ENCODE results near the gene PAX2. TPM values are rescaled to one million over a fixed set of nuclear protein-coding genes. Genes with fewer than 3 reads are reported as not detected.
A peak's percentile ranks its signal among the peaks of the same experiment; 100 is the strongest.

PAX2 gene
- total and polyA plus RNA-seq, 4 donors: not detected

- Histone ChIP-seq H3K27me3 (ENCODE audit: control insufficient read depth in 4 of 4, insufficient read depth in 4 of 4, low read length in 3 of 4) (peaks cover 3 to 25% (median 14%) of the 10 kb centered on the region in 4 donors), H3K27ac (ENCODE audit: low read depth in 1 of 2, low read length in 2 of 2) (no peak overlapping the region), H3K9ac (ENCODE audit: low read depth in 1 of 2, low read length in 2 of 2) (no peak overlapping the region), H3K9me3 (ENCODE audit: control insufficient read depth in 4 of 4, low read length in 3 of 4) (no peaks in the 10 kb centered on the region), H3K4me1 (ENCODE audit: control insufficient read depth in 4 of 4, insufficient read depth in 4 of 4, low read length in 3 of 4) (peaks cover 11 to 19% (median 17%) of the 10 kb centered on the region in 4 donors), H3K4me3 (ENCODE audit: low read depth in 1 of 3, low read length in 3 of 3) (peak overlapping the region in 2 of 3 donors; percentile 22 to 45), H3K36me3 (ENCODE audit: control insufficient read depth in 4 of 4, insufficient read depth in 3 of 4, low read depth in 1 of 4, low read length in 3 of 4) (no peaks in the 10 kb centered on the region)
- 4% methylated on average over 68 of the region's 68 CpGs for WGBS
- TF ChIP-seq, protein P1, sequence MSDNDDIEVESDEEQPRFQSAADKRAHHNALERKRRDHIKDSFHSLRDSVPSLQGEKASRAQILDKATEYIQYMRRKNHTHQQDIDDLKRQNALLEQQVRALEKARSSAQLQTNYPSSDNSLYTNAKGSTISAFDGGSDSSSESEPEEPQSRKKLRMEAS (IDR thresholded peaks at IDR 0.05): no peak
- no peak for TF ChIP-seq FOXA1 (IDR thresholded peaks at IDR 0.05)
- no peak for TF ChIP-seq REST (IDR thresholded peaks at IDR 0.05)
- no peak for TF ChIP-seq EGR1 (IDR thresholded peaks at IDR 0.05; ENCODE audit: low read depth in 2 of 2)
- TF ChIP-seq TAF1 (conservative IDR thresholded peaks at IDR 0.05): no peak
- no peak for TF ChIP-seq YY1 (IDR thresholded peaks at IDR 0.05)
- no peak for TF ChIP-seq GABPA (IDR thresholded peaks at IDR 0.05 in 1 of 2, conservative IDR thresholded peaks at IDR 0.05 in 1 of 2)
- TF ChIP-seq RAD21 (IDR thresholded peaks at IDR 0.05): no peak
- TF ChIP-seq NR2F2 (IDR thresholded peaks at IDR 0.05): no peak
- no peak for TF ChIP-seq HNF4G (IDR thresholded peaks at IDR 0.05)
- TF ChIP-seq JUND (IDR thresholded peaks at IDR 0.05): no peak
- TF ChIP-seq SP1 (IDR thresholded peaks at IDR 0.05): no peak
- TF ChIP-seq, protein P2, sequence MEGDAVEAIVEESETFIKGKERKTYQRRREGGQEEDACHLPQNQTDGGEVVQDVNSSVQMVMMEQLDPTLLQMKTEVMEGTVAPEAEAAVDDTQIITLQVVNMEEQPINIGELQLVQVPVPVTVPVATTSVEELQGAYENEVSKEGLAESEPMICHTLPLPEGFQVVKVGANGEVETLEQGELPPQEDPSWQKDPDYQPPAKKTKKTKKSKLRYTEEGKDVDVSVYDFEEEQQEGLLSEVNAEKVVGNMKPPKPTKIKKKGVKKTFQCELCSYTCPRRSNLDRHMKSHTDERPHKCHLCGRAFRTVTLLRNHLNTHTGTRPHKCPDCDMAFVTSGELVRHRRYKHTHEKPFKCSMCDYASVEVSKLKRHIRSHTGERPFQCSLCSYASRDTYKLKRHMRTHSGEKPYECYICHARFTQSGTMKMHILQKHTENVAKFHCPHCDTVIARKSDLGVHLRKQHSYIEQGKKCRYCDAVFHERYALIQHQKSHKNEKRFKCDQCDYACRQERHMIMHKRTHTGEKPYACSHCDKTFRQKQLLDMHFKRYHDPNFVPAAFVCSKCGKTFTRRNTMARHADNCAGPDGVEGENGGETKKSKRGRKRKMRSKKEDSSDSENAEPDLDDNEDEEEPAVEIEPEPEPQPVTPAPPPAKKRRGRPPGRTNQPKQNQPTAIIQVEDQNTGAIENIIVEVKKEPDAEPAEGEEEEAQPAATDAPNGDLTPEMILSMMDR (IDR thresholded peaks at IDR 0.05; ENCODE audit: low read depth, low read length, missing input control): no peak
- no peak for TF ChIP-seq FOXA2 (IDR thresholded peaks at IDR 0.05)
- TF ChIP-seq RXRA (IDR thresholded peaks at IDR 0.05): no peak
- TF ChIP-seq ATF3 (IDR thresholded peaks at IDR 0.05): no peak
- TF ChIP-seq, protein P3, sequence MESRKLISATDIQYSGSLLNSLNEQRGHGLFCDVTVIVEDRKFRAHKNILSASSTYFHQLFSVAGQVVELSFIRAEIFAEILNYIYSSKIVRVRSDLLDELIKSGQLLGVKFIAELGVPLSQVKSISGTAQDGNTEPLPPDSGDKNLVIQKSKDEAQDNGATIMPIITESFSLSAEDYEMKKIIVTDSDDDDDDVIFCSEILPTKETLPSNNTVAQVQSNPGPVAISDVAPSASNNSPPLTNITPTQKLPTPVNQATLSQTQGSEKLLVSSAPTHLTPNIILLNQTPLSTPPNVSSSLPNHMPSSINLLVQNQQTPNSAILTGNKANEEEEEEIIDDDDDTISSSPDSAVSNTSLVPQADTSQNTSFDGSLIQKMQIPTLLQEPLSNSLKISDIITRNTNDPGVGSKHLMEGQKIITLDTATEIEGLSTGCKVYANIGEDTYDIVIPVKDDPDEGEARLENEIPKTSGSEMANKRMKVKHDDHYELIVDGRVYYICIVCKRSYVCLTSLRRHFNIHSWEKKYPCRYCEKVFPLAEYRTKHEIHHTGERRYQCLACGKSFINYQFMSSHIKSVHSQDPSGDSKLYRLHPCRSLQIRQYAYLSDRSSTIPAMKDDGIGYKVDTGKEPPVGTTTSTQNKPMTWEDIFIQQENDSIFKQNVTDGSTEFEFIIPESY (IDR thresholded peaks at IDR 0.05): no peak
- no peak for TF ChIP-seq HNF4A (conservative IDR thresholded peaks at IDR 0.05)
- no peak for DNase-seq (ENCODE audit: low spot score)
Observed at GRCh38 chr10:100729862-100730724, 15.3 kb upstream of the PAX2 start.

All from liver (tissue), 9 donors.